GM19035 (cell line): Measurements from ENCODE around the gene LMOD3.
A peak's percentile ranks its signal among the peaks of the same experiment; 100 is the strongest.

Experiments used
- ATAC-seq: cut with Tn5 transposase; IDR thresholded peaks from one replicate; pipeline ENCODE4 v1.9.1; 2021; ENCODE audit not compliant: unreplicated experiment

The LMOD3 gene

DNA sequence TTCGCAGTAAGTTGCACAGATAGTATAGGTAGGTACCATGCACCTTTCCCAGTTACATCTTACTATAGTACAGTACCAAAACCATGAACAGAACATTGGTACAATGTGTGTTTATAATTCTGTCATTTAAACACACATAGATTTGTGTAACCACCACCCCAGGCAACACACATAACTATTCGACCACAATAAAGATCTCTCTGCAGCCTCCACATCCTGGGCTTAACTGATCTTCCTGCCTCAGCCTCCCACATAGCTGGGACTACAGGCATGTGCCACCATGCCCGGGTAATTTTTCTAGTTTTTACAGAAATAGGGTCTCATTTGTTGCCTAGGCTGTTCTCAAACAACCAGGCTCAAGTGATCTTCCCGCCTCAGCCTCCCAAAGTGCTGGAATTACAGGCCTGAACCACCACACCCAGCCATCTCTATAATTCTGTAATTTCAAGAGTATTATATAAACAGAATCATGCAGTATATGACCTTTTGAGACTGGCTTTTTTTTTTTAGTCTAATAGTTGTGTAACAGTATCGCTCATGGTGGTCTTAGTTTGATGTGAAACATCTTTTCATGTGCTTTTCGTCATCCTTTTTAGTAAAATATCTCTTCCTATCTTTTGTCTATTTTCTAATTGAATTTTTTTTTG is 57.0 kb downstream of the LMOD3 start:
- no peak for ATAC-seq

DNA sequence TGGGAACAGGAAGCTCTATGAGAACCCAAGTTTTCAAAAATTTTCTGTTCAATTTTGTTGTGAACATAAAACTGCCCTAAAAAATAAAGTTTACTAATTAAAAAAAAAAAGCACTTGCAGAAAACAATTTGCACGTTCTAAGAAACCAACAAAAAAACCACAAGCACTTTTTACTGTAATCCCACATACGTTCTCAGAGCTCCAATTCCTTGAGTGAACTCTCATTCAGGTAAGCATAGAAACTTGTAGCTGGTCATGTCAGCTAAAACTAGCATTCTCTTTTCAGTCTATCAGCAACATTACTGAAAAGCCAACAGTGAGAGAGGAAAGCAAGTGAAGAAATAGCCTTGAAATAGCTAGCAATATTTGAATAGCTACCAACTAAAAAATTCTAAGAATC is 58.8 kb downstream of the LMOD3 start:
- no peak for ATAC-seq

GRCh38 chr3:69059688-69060087 is 62.7 kb downstream of the LMOD3 start:
- ATAC-seq, result no peak

- peak; percentile 24 for ATAC-seq
Measured at GRCh38 chr3:69058947-69059224, 63.5 kb downstream of the LMOD3 start.

- ATAC-seq, result peak; percentile 97
Measured at GRCh38 chr3:69058180-69058946, 64.0 kb downstream of the LMOD3 start.
